HepG2 (cell line): ENCODE measurements around the gene LOXL4. TPM values are rescaled to one million over a fixed set of nuclear protein-coding genes. Genes with fewer than 3 reads are reported as not detected.

ENCODE experiments used
- ARID4A ChIP-seq: sonication (generic); formaldehyde crosslinking; IDR thresholded peaks from 2 replicates; pipeline ENCODE4 v1.5.0; 2020; ENCODE audit warnings: mild to moderate bottlenecking, missing genetic modification reagents, borderline replicate concordance
- BHLHE40 ChIP-seq: IDR thresholded peaks from 2 replicates; pipeline ENCODE4 v1.6.1; 2011; ENCODE audit warnings: low read length, improper control_type of control experiment
- CTCF ChIP-seq: sonication (generic); formaldehyde crosslinking; IDR thresholded peaks from 2 replicates; pipeline ENCODE4 v1.5.0; 2020; ENCODE audit warnings: mild to moderate bottlenecking, missing genetic modification reagents, moderate library complexity
- HINFP ChIP-seq: sonication (generic); formaldehyde crosslinking; IDR thresholded peaks from 2 replicates; pipeline ENCODE4 v1.4.0; 2020; ENCODE audit warnings: low read depth, mild to moderate bottlenecking, missing genetic modification reagents
- HMG20A ChIP-seq: IDR thresholded peaks from 2 replicates; pipeline ENCODE4 v1.6.1; 2016; ENCODE audit warnings: borderline replicate concordance
- NFYB ChIP-seq: sonication (generic); formaldehyde crosslinking; IDR thresholded peaks from 2 replicates; pipeline ENCODE4 v1.4.0; 2020; ENCODE audit warnings: missing genetic modification reagents
- NR2F1 ChIP-seq, 2 experiments: fragments of 450-650 bp in 1 of 2; formaldehyde crosslinking in 1 of 2; IDR thresholded peaks; 2 replicates each; pipeline versions ENCODE4 v1.5.0 to v1.6.1; 2016 to 2020; ENCODE audit warnings: mild to moderate bottlenecking in 1 of 2, missing compliant biosample characterization in 1 of 2, missing genetic modification reagents in 1 of 2, moderate library complexity in 1 of 2
- SPEN ChIP-seq: sonication (generic); formaldehyde crosslinking; IDR thresholded peaks from 2 replicates; pipeline ENCODE4 v1.5.1; 2020; ENCODE audit warnings: low read depth, mild to moderate bottlenecking, missing genetic modification reagents
- YY1 ChIP-seq: IDR thresholded peaks from 2 replicates; pipeline ENCODE4 v1.6.1; 2011; ENCODE audit warnings: low read length, low read depth, moderate library complexity, mild to moderate bottlenecking; ENCODE audit not compliant: insufficient read depth, insufficient replicate concordance
- ZBTB49 ChIP-seq: sonication (generic); formaldehyde crosslinking; IDR thresholded peaks from 2 replicates; pipeline ENCODE4 v1.4.0; 2020; ENCODE audit warnings: missing genetic modification reagents, borderline replicate concordance
- ZNF609 ChIP-seq: sonication (generic); formaldehyde crosslinking; IDR thresholded peaks from 2 replicates; pipeline ENCODE4 v1.4.0; 2020; ENCODE audit warnings: mild to moderate bottlenecking, missing genetic modification reagents, borderline replicate concordance
- ZNF616 ChIP-seq: sonication (generic); formaldehyde crosslinking; IDR thresholded peaks from 2 replicates; pipeline ENCODE4 v1.5.0; 2020; ENCODE audit warnings: low read depth, mild to moderate bottlenecking, missing genetic modification reagents
- ZNF883 ChIP-seq: sonication (generic); formaldehyde crosslinking; IDR thresholded peaks from 2 replicates; pipeline ENCODE4 v1.5.1; 2020; ENCODE audit warnings: mild to moderate bottlenecking, missing genetic modification reagents; ENCODE audit errors: not compliant biosample characterization
- polyA plus RNA-seq, 8 experiments: library from polyadenylated mRNA; depleted of rRNA in 3 of 8; stranded (reverse) in 7 of 8; unstranded in 1 of 8; fragments of >200 nt; fragmentation: Illumina TruSeq in 4 of 8; extraction: Trizol in 4 of 8; gene quantifications; 2 replicates each; pipeline versions ENCODE4 v1.2.1 to v1.2.3, GENCODE V29; 2011 to 2016; ENCODE audit warnings: low read depth in 4 of 8, missing spikeins in 1 of 8, mixed read lengths in 1 of 8; ENCODE audit not compliant: insufficient read depth in 1 of 8
- total RNA-seq, 5 experiments: library from RNA; depleted of rRNA; stranded (reverse); fragments of >200 nt; fragmentation: Illumina TruSeq; extraction: Trizol; gene quantifications; 2 replicates each; pipeline ENCODE4 v1.2.3, GENCODE V29; 2016; ENCODE audit warnings: low read depth in 1 of 5

LOXL4 gene
- total and polyA plus RNA-seq, 2 of the 13 experiments (the other 11 are each of a cell fraction or from before 2014, with no cell fraction given): 8.8 to 21.1 TPM

GRCh38 chr10:98300526-98301229 is 32.7 kb upstream of the LOXL4 start (continued):
- TF ChIP-seq ZNF609 (CRISPR knock-in tag): no peak
- no peak for TF ChIP-seq ZNF883 (CRISPR knock-in tag)
- no peak for TF ChIP-seq HINFP
- no peak for TF ChIP-seq ARID4A (CRISPR knock-in tag)
- no peak for TF ChIP-seq ZBTB49
- no peak for TF ChIP-seq HMG20A (CRISPR knock-in tag)
- TF ChIP-seq NFYB (CRISPR knock-in tag): no peak
- no peak for TF ChIP-seq BHLHE40
- no peak for TF ChIP-seq ZNF616 (CRISPR knock-in tag)
- no peak for TF ChIP-seq SPEN (CRISPR knock-in tag)
- TF ChIP-seq YY1: no peak
- no peak for TF ChIP-seq NR2F1 (CRISPR knock-in tag; IDR thresholded peaks at IDR 0.05)
- no peak for TF ChIP-seq CTCF (CRISPR knock-in tag)
